Left colon (tissue), 2 donors: ENCODE data around the gene FKBP8. TPM values are rescaled to one million over a fixed set of nuclear protein-coding genes. Genes with fewer than 3 reads are reported as not detected.
"Not testable (repeated sequence)": the region's sequence is repeated elsewhere in the genome, so short reads cannot be mapped to it uniquely, and the experiment has no call there.

Experiments used
- ATAC-seq: fragments of 200-7000 bp; cut with Tn5 transposase; one replicate; pipeline ENCODE4 v1.9.1; 2020; ENCODE audit warnings: mild to moderate bottlenecking, moderate library complexity
- DNase-seq, 2 donors: peaks; one replicate each; pipeline ENCODE4 v3.0.0-alpha.2; 2020
- intact Hi-C, 2 donors: fragments of 100-400 bp; cut with DNase I in 1 of 2; cut with micrococcal nuclease in 1 of 2; formaldehyde crosslinking; loops; one replicate each; pipeline versions ENCODE4 v1.11.2 to v1.14.0; 2022; cut with DNase I, micrococcal nuclease
- total RNA-seq, 2 donors: library from RNA; stranded (reverse); fragmentation: NEBNext Ultra II Directional; extraction: Animal tissue kit (Norgen Biotek cat#: 25700); gene quantifications; one replicate each; pipeline ENCODE4 v1.2.1, GENCODE V29; 2021
- donor health status: DM: no; HTN: no; CAD: no.
- donor health status: DM: yes; HTN: yes; CAD: no.

The FKBP8 gene
- total RNA-seq, 2 donors from 2014 or later = 174 to 197 TPM

DNA sequence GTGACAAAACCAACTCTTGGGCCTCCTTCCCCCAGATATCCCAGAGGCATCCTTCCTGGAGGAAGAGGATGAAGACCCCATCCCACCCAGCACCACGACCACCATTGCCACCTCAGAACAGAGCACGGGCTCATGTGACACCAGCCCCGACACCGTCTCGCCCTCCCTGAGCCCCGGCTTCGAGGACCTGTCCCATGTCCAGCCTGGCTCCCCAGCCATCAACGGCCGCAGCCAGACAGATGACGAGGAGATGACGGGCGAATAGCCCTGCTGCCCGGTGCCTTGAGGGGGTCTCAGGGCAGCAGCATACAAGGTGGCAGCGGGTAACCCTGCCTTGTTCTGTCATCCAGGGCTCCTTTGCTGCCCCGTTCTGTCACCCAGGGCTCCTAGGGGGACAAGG, 25.0 kb upstream of the FKBP8 start:
- ATAC-seq (no peak), DNase-seq (no peak)
- intact Hi-C loops = no loop called here

DNA sequence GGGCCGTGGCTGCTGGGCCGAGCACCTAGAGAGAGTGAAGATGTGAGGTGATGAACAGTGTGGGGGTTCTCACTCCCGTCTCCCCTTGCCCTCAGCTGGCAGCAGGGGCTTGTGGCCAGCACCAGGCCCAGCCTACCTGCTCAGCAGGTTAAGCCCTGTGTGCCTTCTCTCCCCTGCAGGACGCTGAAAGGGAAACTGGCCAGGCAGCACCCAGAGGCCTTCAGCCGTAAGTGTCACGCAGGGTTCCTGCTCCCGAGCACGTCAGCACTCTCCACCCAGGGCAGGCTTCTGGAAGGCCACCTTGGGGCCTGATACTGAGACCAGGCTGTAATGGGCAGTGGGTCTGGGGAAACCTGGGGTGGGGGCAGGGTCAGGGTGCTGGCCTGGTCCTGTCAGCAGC, 23.6 kb upstream of the FKBP8 start:
- ATAC-seq (no peak), DNase-seq (no peak)
- intact Hi-C loops = no loop called here

DNA sequence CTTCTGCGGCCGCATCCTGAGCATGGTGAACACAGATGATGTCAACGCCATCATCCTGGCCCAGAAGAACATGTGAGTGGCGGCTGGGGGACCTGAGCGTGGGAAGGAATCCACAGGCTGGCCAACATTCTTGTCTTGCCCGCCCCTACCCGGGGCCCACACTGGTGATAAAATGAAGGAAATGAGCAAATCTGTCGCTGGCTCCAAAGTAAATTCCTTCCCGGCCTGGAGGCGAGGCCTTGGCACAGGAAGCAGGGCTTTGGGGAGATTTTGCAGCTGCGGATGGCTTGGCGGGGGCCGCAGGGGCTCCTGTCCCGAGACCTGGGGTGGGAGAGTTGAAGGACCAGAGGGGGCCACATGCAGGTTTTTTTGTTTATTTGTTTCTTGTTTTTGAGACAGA, 18.7 kb upstream of the FKBP8 start:
- intact Hi-C loops = no loop called here

DNA sequence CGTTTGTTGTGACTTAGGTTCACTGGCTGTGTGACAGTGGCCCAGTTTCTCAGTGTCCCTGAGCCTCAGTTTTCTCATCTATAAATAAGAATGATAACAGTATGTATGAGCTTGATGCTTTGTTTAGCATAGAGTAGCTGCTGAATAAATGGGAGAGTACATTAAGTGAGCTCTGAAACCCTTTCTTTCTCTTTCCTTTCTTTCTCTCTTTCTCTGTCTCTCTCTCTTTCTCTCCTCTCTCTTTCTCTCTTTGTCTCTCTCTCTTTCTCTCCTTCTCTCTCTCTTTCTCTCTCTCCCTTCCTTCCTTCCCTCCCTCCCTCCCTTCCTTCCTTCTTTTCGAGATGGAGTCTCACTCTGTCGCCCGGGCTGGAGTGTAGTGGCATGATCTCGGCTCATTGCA, 16.3 kb upstream of the FKBP8 start:
- DNase-seq = no peak
- intact Hi-C loops = no loop called here
- no peak for ATAC-seq

More for the DNA sequence above, 18.7 kb upstream of the FKBP8 start:
- DNase-seq (no peak), ATAC-seq (no peak)

DNA sequence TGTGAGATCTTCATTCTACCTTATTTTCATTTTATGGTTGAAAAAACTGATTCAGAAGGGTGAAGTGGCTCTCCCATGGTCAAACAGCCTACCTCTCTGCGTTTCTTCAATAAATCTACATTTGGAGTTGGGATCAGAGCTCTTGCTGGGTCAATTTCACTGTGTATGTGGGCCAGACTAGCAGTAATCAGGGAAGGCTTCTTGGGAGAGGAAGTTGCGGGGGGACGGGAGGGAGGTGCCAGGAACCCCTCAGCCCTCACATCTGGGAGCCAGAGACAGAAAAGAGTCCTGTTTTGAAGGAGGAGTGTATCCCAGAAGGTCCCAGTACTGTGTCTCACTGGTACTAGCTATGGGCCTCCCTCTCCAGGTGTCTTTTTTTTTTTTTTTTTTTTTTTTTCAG, 15.2 kb upstream of the FKBP8 start:
- no peak for DNase-seq
- intact Hi-C loops = no loop called here
- ATAC-seq = no peak

DNA sequence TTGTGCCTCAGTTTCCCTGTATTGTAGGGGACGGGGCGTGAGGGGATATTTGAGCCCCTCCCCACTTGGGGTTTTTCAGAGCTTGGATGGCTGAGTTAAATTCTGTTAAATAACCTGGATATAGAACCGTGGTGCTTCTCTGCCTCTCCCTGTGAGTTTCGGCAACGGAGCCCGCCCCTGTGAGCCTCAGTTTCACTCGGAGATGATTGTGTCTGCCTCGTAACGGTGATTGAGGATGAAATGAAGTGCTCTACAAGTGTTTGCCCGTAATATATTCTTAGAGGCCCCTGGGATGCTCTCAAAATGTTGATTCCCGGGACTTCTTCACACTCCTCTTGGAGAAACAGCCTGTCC, 14.8 kb upstream of the FKBP8 start:
- intact Hi-C loops = no loop called here
- ATAC-seq (peak; percentile 16), DNase-seq (no peak)

DNA sequence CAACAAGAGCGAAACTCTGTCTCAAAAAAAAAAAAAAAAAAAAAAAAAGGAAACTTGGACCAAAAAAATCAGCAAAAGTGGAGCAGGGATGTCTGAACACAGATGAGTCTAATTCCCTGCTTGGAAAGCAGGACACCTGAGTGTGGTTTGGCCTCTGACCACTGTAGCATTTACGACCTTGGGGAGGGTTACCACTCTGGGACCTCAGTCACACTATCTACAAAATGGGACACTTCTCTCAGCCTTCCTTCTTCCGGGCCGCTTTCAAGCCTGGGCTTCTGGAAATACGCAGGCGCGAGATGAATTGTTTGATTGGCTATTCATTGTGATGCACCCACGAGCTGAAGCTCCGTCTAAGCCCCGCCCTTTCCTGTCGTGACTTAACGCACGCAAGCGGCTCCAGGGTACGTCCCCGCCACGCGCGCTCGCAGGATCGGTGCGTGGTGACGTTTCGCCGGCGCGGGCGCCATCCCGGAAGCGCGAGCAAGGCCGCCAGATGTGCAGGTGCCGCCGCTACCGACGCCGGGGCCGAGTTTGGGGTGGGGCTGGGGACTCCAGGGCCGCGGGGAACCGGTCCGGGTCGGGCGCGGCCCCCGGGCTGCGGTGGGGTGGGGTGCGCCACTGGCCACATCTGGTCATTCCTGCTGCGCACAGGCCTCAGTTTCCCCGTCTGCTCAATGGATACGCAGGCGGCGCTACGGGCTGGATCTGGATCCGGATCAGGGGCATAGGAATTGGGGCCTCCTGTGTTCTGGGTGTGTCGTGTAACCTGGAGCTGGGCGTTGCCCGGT, 14.2 kb upstream of the FKBP8 start, which contains the start of gene KXD1:
TSS of gene KXD1 (plus strand) at position 460 of the 791 bp plus-strand sequence. CDS start 4,187 bp downstream, outside the sequence.
- ATAC-seq = peak; percentile 99
- DNase-seq = peak; percentile 99
- intact Hi-C loops = no loop called here

DNA sequence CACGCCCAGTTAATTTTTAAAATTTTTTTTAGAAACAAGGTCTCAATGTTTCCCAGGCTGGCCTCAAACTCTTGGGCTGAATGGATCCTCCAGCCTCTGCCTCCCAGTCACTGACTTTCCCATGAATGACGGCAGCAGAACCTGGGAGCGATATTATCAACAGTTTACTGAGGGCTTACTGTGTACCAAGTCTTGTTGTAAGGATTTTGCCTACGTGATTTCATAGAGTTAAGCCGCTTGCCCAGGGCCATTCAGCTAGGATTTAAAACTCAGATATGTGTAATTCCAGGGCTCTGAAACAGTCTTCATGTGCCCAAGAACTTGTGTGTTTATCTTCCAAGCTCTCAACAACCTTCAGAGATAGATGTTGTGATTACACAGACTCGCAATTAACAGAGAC, 8.3 kb upstream of the FKBP8 start:
- DNase-seq (no peak), ATAC-seq (no peak)
- intact Hi-C loops = no loop called here

DNA sequence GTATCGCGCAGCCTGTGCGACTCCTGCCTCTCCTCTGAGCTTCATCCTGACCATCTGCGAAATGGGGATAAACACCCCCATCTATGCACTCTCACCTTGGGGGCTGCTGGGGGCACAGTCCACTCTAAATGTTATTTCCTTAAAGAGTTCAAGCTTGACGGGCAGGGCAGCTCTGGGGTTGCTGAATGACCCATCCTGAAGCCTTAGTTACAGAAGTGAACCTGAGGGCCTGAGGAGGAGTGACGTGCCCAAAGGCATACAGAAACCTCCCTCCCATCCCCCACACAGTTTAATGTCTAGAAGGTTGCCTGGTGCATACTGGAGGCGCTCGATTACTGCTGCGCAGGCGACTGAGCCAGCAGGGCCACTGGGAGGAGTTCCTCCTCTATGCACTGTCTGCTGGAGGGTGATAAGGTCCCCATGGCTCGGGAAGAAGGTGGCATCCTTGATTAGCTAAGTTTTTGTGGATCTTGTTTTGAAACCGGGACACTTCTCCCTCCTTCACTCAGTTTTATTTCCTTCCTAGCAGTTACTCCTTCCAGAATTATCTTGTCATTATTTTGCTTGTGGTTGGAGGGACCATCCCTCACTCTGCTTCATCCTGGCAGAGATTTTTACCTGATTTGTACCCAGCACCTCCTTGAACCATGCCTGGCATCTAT, 572 bp upstream of the FKBP8 start:
- ATAC-seq (peak; percentile 91), DNase-seq (peak; percentile 80 to 82)
- intact Hi-C loops = no loop called here

DNA sequence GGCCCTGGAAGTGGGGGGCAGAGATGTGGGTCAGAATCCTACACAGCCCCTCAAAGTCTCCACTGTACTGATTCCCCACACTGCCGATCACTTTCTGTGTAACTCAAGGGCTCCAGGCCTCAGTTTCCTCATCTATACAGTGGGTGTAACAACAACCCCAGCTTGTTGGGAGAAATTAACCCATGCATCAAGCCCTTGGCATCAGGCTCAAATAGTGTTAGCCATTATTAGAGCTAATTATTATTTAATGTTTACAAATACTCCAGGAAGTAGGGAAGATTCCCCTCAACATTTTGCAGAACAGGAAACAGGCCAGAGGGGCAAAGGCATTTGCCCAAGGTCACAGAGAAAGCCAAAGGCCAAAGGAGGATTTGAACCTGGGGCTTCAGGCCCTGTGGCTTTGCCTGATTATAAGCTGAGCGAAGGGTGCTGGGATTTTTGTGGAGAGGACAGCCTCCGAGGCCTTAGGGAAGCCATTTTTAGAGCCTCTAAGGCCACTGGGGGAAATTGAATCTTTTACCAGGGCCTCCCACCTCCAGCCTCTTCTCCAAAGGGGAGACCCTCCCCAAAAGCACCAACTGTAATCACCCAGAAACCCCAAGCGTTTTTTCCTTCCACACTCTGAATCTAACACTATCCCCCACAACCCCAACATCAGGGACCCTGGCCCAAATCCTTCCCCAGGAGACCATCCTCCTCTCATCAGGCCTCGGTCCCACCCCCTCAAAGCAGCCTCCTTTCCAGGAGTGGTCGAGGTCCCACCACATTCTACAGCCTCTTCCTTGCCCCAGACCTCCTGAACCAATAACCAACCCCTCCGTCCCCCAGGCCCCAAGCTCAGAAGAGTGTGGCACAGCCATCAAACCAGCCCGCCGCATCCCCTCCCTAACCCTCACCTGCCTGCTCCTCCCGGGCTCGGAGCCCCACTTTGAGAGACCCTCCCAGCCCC, 1.1 kb downstream of the FKBP8 start:
- intact Hi-C loops = no loop called here
- DNase-seq (no peak), ATAC-seq (no peak)

DNA sequence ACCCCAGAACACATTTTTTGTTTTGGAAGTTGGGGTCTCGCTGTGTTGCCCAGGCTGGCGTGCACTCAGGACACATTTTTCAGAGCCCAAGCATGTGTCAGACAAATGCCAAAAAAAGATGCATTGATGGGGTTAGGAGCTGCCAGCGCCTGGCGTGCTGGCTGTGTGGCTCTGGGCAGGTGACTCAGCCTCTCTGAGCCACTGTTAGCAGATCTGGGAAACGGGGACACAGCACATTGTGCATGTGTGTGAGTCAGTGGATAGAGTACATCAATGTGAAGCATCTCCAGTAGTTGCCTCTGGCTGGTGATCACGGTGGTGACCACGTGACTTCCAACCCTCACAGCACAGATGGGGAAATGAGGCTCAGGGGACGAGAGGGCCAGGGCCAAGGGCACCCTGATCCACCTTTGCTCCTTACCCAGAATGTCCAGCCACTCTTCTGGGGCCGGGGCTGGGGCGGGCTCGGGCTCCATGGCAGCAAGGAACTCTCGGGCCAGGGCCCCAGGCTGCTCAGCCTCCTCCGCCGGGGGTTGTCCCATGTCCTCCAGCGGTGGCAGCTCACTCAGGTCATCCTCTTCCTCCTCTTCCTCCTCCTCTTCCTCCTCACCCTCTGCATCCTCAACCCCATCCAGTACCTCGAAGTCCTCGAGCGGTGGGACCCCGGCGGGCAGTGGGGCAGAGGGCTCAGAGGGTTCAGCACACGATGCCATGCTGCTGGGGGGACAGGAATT, 1.9 kb downstream of the FKBP8 start:
- DNase-seq (no peak), ATAC-seq (no peak)
- intact Hi-C loops = no loop called here

DNA sequence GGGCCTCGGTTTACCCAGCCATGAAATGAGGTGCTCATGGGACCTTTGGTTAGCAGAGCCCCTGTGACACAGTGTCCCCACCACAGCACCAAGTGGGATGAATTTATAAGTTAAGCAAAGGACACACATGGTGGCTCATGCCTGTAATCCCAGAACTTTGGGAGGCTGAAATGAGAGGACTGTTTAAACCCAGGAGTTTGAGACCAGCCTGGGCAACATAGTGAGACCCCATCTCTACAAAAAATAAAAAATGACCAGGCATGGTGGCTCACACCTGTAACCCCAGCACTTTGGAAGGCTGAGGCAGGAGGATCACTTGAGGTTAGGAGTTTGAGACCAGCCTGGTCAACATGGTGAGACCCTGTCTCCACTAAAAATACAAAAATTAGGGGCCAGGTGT, 3.2 kb downstream of the FKBP8 start:
- DNase-seq, ATAC-seq, intact Hi-C loops: not testable (repeated sequence)

DNA sequence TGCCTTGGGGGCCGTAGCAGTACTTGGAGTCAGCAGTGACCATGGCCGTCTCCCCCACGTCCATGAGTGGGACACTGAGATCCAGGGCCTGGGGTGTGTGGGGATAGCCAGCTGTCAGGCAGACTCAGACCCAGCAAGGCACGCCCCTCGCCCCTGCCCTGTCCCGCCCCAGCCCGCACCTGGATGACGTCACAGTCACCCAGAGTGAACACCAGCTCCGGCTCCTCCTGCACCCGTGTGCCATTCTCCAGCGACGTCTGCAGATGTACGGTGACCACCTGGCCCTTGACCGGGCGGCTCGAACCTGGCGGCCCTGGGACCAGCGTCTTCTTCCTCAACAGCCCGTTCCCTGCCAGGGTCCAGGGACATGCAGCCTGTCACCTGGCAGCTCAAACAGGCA, 4.0 kb downstream of the FKBP8 start:
- intact Hi-C loops = no loop called here
- ATAC-seq (no peak), DNase-seq (no peak)

DNA sequence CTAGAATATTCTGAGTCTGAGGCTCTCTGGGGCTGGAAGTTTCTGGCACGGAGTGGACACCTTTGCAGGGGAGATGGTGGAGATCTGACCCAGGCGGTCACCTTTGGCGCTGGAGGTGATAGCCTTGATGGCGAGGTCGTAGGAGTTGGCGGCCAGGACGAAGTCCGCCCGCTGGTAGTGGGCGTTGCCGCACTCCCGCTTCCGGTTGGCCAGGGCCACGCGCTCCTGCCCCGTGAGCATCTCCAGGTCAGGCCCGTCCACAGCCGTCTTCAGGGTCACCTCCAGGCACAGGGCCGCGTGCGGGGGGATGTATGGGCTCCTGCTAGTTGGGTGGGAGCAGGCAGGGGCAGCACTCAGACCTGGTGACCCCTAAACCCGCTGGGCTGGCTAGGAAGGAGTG, 5.3 kb downstream of the FKBP8 start:
- no peak for ATAC-seq
- DNase-seq = no peak
- intact Hi-C loops = no loop called here

DNA sequence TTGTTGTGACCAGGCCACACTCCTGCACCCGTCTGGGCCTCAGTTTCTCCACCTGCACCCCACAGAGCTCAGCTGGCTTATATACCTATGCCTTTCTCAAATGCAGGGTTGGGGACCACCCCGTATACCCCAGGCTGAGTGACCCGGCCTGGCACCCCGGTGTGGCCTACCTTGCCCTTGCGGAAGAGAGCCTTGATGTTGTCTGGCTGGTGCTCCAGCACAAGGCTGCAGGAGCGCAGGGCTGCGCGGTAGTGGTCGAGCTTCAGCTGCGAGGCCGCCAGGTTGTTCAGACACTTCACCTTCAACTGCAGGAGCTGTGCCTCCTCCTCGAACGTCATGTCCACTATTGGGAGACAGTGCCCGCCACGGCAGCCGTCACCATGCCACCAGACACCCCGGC, 5.9 kb downstream of the FKBP8 start:
- intact Hi-C loops = no loop called here
- ATAC-seq = no peak
- DNase-seq = no peak

DNA sequence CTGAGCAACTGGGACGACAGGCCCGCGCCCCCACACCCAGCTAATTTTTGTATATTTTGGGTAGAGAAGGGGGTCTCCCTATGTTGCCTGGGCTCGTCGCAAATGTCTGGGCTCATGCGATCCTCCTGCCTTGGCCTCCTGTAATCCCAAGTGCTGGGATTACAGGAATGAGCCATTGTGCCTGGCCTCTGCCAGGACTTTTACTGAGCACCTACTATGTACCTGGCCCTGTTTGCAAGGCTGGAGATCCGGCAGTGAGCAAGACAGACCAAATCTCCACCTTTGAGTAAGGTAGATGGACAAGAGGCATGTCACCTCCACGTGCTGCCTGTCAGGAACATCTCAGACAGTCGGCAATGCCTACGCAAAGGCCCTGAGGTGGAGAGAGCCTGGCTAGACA, 6.9 kb downstream of the FKBP8 start:
- intact Hi-C loops = no loop called here
- ATAC-seq = no peak
- DNase-seq = no peak

DNA sequence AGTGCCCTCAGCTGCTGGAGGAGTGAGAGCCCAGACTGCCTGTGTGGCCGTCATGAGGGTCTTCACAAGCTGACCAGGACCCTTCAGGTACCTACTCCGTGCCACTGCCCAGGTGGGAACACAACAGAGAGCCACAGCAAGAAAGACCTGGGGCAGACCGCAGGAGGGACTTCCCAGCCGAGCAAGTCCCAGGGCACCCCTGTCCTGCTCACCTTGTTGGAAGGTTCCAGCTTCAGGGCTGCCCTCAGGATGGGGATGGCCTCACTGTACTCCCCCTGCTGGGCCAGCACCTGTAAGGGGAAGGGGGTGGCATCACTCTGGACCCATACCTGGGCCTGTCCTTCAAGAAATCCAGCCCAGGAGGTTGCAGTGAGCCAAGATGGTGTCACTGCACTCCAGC, 10.3 kb downstream of the FKBP8 start:
- no peak for ATAC-seq
- intact Hi-C loops = no loop called here
- DNase-seq = no peak

DNA sequence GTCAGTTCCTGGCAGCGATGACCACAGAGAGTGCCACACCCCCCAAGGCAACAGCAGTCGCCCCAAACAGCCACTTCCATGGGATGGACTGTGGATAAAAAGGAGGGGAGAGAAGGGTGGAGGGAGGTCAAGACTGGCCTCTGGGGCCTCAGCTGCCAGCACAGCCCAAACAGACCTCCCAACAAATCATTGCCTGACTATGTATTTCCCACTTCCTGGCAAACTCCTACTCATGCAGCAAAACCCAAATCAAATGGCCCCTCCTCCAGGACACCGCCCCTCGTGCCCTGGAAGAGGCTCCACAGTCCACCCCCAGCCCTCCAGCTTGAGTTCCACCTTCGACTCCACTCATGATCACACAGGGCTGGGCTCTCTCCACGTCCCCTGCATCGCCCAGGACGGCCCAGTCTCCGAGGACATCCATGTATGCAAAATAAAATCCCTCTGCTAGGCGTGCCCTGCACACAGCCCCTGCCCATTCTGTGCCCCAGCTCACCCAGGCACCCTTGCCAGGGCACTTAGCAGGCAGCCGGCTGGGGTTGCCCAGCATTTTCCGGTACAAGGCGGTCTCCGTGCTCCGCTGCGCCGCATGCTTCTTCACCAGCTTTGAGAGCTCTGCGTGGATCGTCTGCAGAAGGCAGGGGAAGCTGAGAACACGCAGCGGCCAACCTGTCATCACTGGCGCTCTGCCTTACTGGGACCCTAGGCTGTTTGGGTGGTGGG, 11.0 kb downstream of the FKBP8 start:
- ATAC-seq (no peak), DNase-seq (no peak)

More for the DNA sequence above, 11.0 kb downstream of the FKBP8 start:
- intact Hi-C loops = no loop called here
